Sigmoid colon (tissue), 7 donors: ENCODE data around the gene CEP44. TPM values are rescaled to one million over a fixed set of nuclear protein-coding genes. Genes with fewer than 3 reads are reported as not detected.
"Not testable (repeated sequence)": the region's sequence is repeated elsewhere in the genome, so short reads cannot be mapped to it uniquely, and the experiment has no call there.

Experiments used
- DNase-seq: peaks from one replicate; pipeline ENCODE4 v3.0.0-alpha.2; 2019
- H3K27ac ChIP-seq, 4 donors: fragments of 200-600 bp; sonication (generic); one replicate each; pipeline ENCODE4 v1.5.1; 2016 to 2019; ENCODE audit warnings: mild to moderate bottlenecking in 1 of 4
- H3K27me3 ChIP-seq, 3 donors: fragments of 200-600 bp; sonication (generic); one replicate each; pipeline ENCODE4 v1.5.1; 2019; ENCODE audit warnings: mild to moderate bottlenecking in 1 of 3
- H3K36me3 ChIP-seq, 4 donors: fragments of 200-600 bp; sonication (generic); one replicate each; pipeline ENCODE4 v1.5.1; 2016 to 2019
- H3K4me1 ChIP-seq, 4 donors: fragments of 200-600 bp; sonication (generic); one replicate each; pipeline ENCODE4 v1.5.1; 2017 to 2019
- H3K4me3 ChIP-seq, 4 donors: fragments of 200-600 bp; sonication (generic); one replicate each; pipeline ENCODE4 v1.5.1; 2017 to 2019; ENCODE audit warnings: mild to moderate bottlenecking in 2 of 4, moderate library complexity in 1 of 4
- H3K9me3 ChIP-seq, 4 donors: fragments of 200-600 bp in 3 of 4; sonication (generic) in 3 of 4; one replicate each; pipeline versions ENCODE4 v1.5.1 to v1.6.1; 2013 to 2019
- EP300 ChIP-seq, 4 donors: sonication (generic); formaldehyde crosslinking; IDR thresholded peaks; one replicate each; pipeline ENCODE4 v1.6.1; 2017; ENCODE audit warnings: antibody characterized with exemption in 4 of 4
- POLR2A ChIP-seq, 2 donors: fragments of 450-650 bp; IDR thresholded peaks; one replicate each; pipeline ENCODE4 v1.6.1; 2016; ENCODE audit warnings: antibody characterized with exemption in 2 of 2, mild to moderate bottlenecking in 2 of 2, moderate library complexity in 2 of 2
- POLR2AphosphoS5 ChIP-seq, 4 donors: sonication (generic); formaldehyde crosslinking; IDR thresholded peaks; one replicate each; pipeline ENCODE4 v1.6.1; 2017; ENCODE audit warnings: antibody characterized with exemption in 4 of 4
- WGBS, 2 donors: extraction: QIAGEN DNeasy Blood & Tissue Kit; methylation state at CpG; one replicate each; pipeline ENCODE4 v1.1.7; 2013; 5-methylcytosine and 5-hydroxymethylcytosine counted together
- intact Hi-C: fragments of 100-400 bp; cut with DNase I; formaldehyde crosslinking; loops from one replicate; pipeline ENCODE4 v1.15.1; 2023
- polyA plus RNA-seq, 3 donors: library from polyadenylated mRNA; stranded (reverse); fragments of 200-250 nt; gene quantifications; one replicate each; pipeline ENCODE4 v1.2.3, GENCODE V29; 2013
- total RNA-seq, 4 donors: library from RNA; depleted of rRNA; stranded (reverse); fragments of >200 nt; gene quantifications; one replicate each; pipeline ENCODE4 v1.1.0, GENCODE V29; 2016
- TF ChIP-seq, protein P1 (sequence below), 4 experiments: fragments of 450-650 bp in 3 of 4; fragments of 200-600 bp in 1 of 4; IDR thresholded peaks; one replicate each; pipeline ENCODE4 v1.5.1; 2016 to 2019; ENCODE audit warnings: antibody characterized with exemption in 4 of 4, mild to moderate bottlenecking in 3 of 4, moderate library complexity in 2 of 4
- donor health status: healthy with polysubstance abuse.
- donor health status: Bipolar disorder and iron deficiency.
- donor health status: healthy.

CEP44 gene
- total and polyA plus RNA-seq, 7 donors: 3.9 to 47.4 (median 24.6) TPM

GRCh38 chr4:174255786-174256185, 27.9 kb upstream of the CEP44 start:
- 83 to 85% methylated on average over 5 of the region's 5 CpGs for WGBS, 2 donors

GRCh38 chr4:174256277-174256713, 27.4 kb upstream of the CEP44 start:
- Histone ChIP-seq H3K27ac (peak overlapping the region in 1 of 4 donors; percentile 13), H3K36me3 (peaks cover 0 to 13% (median 0%) of the 10 kb centered on the region in 4 donors), H3K27me3 (no peaks in the 10 kb centered on the region), H3K4me3 (no peak overlapping the region), H3K9me3 (no peaks in the 10 kb centered on the region), H3K4me1 (peaks cover 0 to 52% (median 22%) of the 10 kb centered on the region in 4 donors)
- intact Hi-C loops: no loop called here
- 85 to 91% methylated on average over 1 of the region's 1 CpG for WGBS, 2 donors
- TF ChIP-seq POLR2A (IDR thresholded peaks at IDR 0.05) (no peak), EP300 (IDR thresholded peaks at IDR 0.05) (no peak), POLR2AphosphoS5 (IDR thresholded peaks at IDR 0.05) (no peak)
- TF ChIP-seq, protein P1, sequence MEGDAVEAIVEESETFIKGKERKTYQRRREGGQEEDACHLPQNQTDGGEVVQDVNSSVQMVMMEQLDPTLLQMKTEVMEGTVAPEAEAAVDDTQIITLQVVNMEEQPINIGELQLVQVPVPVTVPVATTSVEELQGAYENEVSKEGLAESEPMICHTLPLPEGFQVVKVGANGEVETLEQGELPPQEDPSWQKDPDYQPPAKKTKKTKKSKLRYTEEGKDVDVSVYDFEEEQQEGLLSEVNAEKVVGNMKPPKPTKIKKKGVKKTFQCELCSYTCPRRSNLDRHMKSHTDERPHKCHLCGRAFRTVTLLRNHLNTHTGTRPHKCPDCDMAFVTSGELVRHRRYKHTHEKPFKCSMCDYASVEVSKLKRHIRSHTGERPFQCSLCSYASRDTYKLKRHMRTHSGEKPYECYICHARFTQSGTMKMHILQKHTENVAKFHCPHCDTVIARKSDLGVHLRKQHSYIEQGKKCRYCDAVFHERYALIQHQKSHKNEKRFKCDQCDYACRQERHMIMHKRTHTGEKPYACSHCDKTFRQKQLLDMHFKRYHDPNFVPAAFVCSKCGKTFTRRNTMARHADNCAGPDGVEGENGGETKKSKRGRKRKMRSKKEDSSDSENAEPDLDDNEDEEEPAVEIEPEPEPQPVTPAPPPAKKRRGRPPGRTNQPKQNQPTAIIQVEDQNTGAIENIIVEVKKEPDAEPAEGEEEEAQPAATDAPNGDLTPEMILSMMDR (IDR thresholded peaks at IDR 0.05): no peak
- DNase-seq: no peak

More at GRCh38 chr4:174255786-174256185, 27.9 kb upstream of the CEP44 start:
- Histone ChIP-seq H3K4me1 (peaks cover 0 to 47% (median 21%) of the 10 kb centered on the region in 4 donors), H3K4me3 (no peak overlapping the region), H3K27me3 (no peaks in the 10 kb centered on the region), H3K9me3 (no peaks in the 10 kb centered on the region), H3K36me3 (peaks cover 0 to 13% (median 0%) of the 10 kb centered on the region in 4 donors), H3K27ac (peak overlapping the region in 1 of 4 donors; percentile 13)
- no peak for DNase-seq
- intact Hi-C loops: no loop called here
- TF ChIP-seq EP300 (IDR thresholded peaks at IDR 0.05) (no peak), POLR2A (IDR thresholded peaks at IDR 0.05) (no peak), POLR2AphosphoS5 (IDR thresholded peaks at IDR 0.05) (no peak)
- TF ChIP-seq, protein P1 (IDR thresholded peaks at IDR 0.05): no peak

DNA sequence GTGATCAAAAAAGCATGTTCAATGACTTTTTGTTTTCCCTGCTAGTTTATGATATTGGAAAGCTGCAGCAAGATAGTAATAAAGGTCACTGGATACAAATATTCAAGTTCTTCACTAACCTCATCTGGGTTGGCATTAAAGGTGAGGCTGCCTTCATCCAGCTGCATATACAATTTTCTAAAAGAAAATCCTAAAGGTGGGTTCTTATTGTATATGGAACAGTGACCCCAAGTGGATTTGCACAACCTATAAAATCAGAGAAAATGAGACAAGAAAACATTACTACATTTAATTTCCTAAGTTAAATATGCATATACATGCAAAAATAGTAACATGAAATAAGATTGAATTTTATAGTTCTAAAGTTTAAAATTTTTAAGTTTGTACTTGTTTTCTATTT, 24.1 kb upstream of the CEP44 start:
- no peak for TF ChIP-seq EP300 (IDR thresholded peaks at IDR 0.05)
- TF ChIP-seq POLR2A (IDR thresholded peaks at IDR 0.05): no peak
- TF ChIP-seq POLR2AphosphoS5 (IDR thresholded peaks at IDR 0.05): no peak
- TF ChIP-seq, protein P1 (IDR thresholded peaks at IDR 0.05): no peak
- no peak overlapping the region for H3K4me3 ChIP-seq
- H3K4me1 ChIP-seq: peaks cover 0 to 80% (median 27%) of the 10 kb centered on the region in 4 donors
- DNase-seq: no peak
- intact Hi-C loops: no loop called here
- H3K27me3 ChIP-seq: no peaks in the 10 kb centered on the region
- peaks cover 0 to 13% (median 0%) of the 10 kb centered on the region in 4 donors for H3K36me3 ChIP-seq
- H3K27ac ChIP-seq: peak overlapping the region in 2 of 4 donors; percentile 28 to 32
- H3K9me3 ChIP-seq: no peaks in the 10 kb centered on the region

DNA sequence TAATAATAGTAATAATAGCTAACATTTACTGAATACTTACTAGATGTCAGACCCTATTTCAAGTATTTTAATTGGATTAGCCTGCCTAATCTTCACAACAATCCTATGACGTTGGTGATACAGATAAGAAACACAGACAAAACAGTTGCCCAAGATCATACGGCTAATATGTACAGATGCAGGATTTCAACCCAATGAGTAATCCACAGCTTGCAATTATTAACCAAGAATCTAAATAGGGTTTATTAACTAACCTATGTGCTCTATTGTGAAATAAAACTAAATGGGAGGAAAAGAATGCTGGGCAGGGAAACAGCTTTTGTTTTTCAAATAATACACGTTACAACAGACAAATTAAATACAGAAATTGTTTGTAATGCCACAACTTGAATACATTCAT, 23.6 kb upstream of the CEP44 start:
- no peak for DNase-seq
- Histone ChIP-seq H3K9me3 (no peaks in the 10 kb centered on the region), H3K4me3 (peak overlapping the region in 1 of 4 donors; percentile 5), H3K27me3 (no peaks in the 10 kb centered on the region), H3K27ac (peak overlapping the region in 3 of 4 donors; percentile 28 to 44 (median 32)), H3K4me1 (peaks cover 0 to 84% (median 32%) of the 10 kb centered on the region in 4 donors), H3K36me3 (peaks cover 0 to 13% (median 0%) of the 10 kb centered on the region in 4 donors)
- no peak for TF ChIP-seq POLR2A (IDR thresholded peaks at IDR 0.05)
- no peak for TF ChIP-seq POLR2AphosphoS5 (IDR thresholded peaks at IDR 0.05)
- TF ChIP-seq EP300 (IDR thresholded peaks at IDR 0.05): no peak
- TF ChIP-seq, protein P1 (IDR thresholded peaks at IDR 0.05): no peak
- intact Hi-C loops: no loop called here
- 49 to 51% methylated on average over 3 of the region's 3 CpGs for WGBS, 2 donors

DNA sequence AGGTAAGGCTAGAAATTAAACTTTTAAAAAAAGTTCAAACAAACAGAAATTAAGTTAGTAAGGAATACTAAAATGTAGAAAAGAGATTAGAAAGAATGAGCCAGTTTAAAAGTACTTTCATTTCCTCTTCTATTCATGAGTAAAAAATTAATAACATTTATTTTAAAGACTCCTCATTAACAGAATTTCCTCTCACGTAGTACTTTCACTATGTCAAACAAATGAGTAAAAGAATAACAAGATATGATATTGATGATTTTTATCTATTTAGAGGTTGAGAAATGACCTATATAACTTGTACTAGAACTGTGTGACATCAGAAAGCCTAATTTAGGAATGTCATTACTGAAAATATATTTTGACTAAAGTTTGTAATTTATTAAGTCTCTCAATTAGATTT, 22.3 kb upstream of the CEP44 start:
- intact Hi-C loops, H3K9me3 ChIP-seq, H3K27me3 ChIP-seq, H3K4me3 ChIP-seq, DNase-seq: not testable (repeated sequence)
- Histone ChIP-seq H3K36me3 (peaks cover 0 to 13% (median 0%) of the 10 kb centered on the region in 4 donors), H3K27ac (peak overlapping the region in 3 of 4 donors; percentile 28 to 44 (median 32)), H3K4me1 (peaks cover 0 to 84% (median 30%) of the 10 kb centered on the region in 4 donors)
- WGBS, 2 donors: 56 to 83% methylated on average over 1 of the region's 1 CpG
